DMS 273 (cell line): ENCODE results near the gene LGR6.

Experiments used
- DNase-seq: peaks from one replicate; lab custom pipeline; 2025; ENCODE audit not compliant: unreplicated experiment; lab: John Stamatoyannopoulos, UW

Gene LGR6

DNA sequence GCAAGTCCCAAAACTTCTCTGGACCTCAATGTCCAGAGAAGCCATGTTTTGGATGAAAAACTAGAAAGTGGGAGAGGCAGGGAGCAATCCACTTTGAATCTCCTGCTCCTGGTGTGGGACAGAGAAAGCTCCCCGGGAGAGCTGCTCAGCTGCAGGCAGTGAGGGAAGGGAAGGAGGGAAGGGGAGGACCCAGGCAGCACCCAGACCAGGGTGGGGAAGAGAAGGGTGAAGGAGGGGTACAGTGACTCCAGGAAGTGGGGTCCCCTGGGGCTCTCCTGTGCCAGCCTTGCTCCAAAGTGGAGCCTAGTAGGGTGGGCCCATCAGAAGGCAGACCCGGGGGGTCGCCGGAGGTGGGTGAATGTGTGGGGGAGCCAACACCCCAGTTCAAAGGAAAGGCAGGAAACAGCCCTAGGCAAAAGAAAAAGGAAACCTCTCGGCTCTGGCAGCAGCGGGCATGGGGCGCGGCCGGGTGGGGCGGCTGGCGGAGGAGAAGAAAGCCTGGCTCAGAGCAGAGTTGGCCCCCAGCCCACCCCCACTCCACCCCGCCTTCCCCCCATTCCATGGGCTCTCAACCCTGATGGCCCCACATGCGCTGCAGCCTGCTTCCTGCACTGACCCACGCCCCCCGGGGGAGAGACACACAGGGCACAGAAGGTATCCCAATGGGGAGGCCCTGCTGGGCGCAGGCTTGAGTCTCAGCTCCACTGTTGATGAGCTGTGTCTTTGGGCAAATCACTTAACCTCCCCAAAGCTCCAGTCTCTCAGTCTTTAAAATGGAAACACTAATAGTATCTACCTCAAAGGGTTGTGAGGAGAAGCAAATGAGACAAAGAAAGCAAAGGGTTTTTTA, 5.7 kb downstream of the LGR6 start:
- DNase-seq: no peak

DNA sequence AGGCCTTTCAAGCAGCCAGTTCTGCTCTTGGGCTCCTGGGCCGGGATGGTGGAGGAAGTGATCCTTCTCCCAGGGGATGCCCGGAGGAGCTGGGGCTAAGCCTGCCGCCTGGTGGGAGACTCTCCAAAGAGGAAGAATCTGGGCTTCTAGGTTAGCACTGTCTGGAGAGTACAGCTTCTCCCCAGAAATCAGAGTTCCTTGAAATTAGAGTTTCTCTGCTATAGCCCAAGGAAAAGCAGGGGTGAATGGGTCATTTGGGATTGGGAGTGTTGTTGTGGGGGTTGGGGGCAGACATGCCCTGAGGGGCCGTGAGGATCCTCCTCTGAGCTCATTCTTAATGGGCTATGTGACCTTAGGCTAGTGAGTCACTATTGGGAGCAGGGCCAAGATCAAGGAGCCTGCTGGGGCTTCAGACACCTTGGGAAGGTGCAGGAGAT, 6.5 kb downstream of the LGR6 start:
- peak; percentile 52 for DNase-seq

DNA sequence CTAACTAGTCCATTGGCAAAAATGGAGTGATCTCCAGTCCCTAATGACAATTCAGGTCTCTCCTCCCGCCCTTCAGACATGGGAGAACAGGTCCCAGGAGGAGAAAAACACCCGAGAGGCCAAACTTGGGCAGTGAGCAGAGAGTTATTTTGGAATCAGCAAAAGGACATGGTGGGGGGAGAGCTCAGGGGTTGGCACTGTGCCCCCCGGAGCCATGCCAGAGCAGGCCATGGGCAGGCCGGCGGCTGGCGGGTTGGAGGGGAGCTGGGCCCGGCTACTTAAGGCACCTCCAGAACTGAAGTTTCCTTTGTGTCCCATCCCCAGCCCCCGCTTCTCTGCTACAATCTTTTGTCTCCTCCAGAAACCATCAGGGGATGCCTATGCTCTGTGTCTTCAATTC, 7.1 kb downstream of the LGR6 start:
- DNase-seq: no peak

DNA sequence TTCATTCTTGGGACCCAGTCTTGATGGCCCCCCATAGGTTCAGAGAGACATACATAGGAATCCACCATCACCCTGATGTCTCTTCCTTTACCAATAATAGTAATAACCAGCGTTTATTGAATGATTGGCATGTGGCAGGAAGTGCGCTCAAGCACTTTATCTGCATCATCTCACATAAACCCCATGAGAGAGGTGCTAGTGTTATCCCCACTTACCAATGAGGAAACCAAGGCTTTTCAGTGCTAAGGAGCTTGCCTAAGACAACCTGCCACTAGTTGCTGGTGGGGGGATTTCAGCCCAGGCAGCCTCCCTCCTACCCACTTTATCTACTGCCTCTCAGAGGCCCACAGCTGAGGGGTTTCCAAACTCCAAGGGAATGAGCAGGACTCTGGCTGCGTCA, 7.7 kb downstream of the LGR6 start:
- no peak for DNase-seq

DNA sequence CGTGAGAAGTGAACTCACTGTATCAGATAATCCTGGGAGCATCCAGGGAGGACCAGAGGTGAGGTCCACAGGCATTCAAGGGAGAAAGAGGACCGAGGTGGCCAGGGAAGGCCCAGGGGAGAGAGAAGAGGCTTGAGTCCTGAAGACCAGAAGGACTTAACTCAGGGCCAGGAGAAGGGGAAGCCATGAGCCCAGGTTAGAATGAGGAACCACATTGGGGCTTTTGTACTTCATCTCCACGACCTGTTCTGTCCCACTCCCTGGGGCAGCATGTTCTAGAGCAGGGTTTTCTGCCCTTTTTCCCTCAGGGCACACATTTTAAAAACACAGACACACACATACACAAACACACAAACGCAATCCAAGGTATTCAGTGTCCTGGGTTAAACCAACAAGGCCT, 8.4 kb downstream of the LGR6 start:
- DNase-seq: no peak

DNA sequence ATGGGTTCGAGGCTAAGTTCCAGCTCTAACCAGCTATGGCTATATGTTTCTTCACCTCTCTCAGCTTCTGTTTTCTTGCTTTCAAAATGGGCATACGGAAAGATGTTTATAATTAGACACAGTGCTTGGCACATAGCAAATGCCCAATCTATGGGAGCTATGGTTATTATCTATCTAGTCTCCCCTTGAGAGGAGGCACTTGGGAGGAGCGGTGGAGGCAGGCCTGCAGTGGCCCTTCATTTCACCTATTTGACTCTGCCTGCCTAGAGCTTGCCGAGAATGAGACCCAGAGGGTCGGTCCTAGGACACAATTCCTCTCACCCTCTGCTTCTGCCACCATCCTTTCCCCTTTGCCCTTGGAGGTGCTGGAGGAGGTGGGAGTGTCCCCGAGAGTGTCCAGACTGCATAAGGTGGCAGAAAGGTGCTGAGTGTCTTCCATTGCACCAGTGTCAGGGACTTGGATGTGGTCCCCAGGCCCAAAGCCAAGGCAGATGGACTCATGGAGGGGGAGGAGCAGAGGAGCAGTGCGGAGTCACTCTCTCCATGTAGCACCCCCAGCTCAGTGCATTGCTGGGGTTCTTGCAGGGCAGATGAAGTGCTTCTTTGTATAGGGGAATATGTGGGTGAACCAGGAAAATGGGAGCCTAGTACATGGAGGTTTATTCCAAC, 9.0 kb downstream of the LGR6 start:
- no peak for DNase-seq

DNA sequence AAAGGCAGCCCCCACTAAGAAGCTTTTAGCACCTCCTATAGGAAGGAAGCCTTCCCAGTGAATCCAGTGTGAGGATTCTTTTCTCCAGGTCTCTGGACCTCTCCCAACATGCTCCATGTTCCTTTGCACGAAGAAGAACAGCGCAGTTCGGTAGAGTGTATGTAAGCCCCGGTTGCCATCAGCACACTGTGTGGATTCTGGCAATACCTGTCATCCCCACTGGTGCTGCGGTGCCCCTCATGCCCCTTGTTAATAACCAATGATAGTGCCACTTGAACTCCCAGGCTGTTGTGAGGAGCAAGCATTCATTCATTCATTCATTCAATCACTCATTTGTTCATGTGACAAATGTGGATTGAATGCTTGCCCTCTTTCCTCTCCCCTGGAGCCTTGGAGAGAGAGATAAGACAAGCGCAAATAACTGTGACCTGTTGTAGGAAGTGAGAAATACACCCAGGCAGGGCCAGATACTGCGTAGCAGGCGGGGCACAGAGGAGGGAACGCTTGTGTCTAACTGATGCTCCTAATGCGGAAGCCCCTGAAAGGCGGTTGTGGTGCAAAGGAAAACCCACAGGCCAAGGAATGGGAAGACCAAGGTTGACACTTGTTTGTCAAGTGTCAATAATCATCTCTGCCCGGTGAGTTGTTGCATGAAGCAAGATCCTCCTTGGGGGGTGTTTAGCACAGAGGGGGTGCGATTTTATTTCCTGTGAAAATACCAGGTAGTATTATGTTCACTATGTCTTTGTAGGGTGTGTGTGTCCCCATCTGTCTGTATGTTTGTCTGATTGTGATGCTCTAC, 9.8 kb downstream of the LGR6 start:
- peak; percentile 38 for DNase-seq

DNA sequence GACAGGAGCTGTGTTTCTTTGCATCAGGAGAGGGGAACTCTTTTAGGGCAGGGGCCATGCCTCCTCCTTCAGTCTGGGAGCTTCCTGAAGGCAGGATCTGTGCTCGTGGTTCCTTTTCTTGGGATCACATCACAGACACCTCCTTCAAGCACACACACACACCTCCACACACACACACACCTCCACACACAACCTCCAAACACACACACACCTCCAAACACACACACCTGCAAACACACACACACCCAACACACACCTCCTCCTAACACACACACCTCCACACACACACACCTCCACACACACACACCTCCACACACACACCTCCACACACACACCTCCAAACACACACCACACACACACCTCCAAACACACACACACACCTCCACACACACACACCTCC, 10.5 kb downstream of the LGR6 start:
- DNase-seq: no peak

DNA sequence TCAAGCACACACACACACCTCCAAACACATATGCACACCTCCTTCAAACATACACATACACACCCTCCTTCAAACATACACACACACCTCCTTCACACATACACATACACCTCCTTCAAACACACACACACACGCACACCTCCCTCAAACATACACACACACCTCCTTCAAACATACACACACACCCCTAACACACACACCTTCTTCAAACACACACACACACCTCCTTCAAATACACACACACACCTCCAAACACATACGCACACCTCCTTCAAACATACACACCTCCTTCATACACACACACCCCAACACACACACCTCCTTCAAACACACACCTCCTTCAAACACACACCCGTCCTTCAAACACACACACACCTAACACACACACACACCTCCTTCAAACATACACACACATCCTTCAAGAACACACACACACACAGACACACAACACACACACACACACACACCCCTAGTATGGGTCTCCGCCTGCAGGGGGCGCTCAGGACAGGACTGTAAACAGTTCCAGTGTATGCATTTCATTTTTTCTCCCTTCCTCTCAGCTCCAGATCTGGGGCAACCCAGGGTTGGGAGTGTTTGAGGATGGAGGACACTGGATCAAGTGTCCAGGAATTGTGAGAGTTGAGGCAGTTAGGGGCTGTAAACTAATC, 12.1 kb downstream of the LGR6 start:
- DNase-seq: no peak

DNA sequence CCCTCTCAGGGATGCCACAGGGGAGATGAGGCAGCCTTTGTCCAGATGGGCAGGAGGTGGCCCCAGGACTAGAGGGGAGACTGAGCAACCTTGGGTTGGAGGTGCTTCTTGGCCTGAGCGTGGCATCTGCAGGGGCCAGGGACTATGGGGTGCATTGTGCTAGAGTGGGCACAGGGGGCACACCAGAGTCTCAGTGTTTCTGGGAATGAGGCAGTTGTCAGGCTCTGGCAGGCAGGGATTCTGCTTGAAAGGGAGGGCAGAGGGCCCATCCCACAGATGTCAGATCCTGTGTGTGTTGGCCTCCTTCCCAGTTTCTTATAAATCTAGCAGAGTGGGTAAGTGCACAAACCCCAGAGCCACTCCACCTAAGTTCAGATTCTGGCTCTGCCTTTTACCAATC, 13.7 kb downstream of the LGR6 start:
- DNase-seq: peak; percentile 97

DNA sequence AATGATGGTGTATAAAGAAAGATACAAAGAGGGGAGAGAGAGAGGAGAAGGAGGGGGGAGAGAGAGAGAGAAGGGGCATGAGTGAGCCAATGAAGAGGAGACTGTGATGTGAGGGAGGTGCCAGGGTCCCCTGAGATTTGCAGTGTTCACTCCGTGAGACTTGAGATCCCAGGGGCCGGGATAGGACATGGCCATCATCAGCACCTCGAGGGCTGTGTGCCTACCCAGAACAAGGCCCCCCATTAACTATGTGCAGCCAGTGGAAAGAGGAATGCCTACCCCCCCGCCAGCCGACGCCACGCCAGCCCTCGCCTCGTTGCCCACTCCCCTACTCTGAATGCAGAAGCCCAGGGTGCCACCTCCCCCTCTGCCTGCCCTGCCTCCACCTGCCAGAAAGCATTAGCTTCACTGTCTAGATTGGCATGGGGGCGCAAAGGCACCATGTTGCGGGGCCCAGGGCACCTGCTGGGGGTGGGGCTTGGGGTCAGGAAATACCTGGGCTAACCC, 14.8 kb downstream of the LGR6 start:
- DNase-seq: no peak

DNA sequence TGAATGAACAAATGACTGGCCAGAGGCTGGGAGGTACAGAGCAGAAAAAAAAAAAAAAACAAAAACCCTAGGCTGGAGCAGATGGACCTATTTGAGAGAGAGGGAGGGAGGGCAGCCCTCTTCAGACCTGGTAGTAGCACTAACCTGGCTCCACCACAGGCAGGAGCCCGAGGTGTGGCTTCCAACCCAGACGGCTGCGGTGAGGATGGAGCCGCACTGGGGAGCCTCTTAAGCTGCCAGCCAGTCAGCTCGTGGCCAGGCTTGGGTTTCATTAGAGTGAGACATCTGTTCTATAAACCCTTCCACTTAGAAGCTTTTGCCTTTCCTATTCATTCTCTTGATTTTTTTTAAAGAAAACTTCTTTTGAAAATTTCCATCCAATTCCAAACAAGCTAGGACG, 16.8 kb downstream of the LGR6 start:
- DNase-seq: peak; percentile 97

DNA sequence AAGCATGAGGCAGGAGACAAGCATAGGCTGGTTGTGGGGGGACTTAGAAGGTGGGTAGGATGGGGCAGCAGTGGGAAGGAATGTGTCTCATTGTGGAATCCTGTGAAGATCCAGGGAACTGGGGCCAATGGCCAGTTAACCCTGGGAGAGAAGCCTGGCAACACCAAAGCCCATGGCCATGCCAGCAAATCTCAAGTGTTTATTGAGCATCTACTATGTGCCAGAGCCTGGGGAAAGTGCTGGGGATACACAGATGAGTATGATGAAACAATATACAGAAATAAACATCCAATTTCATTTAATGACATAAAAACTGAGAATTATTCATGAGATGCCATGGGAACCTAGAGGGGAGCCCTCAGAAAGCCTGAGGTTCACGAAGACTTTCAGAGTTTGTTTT, 17.4 kb downstream of the LGR6 start:
- DNase-seq: no peak

DNA sequence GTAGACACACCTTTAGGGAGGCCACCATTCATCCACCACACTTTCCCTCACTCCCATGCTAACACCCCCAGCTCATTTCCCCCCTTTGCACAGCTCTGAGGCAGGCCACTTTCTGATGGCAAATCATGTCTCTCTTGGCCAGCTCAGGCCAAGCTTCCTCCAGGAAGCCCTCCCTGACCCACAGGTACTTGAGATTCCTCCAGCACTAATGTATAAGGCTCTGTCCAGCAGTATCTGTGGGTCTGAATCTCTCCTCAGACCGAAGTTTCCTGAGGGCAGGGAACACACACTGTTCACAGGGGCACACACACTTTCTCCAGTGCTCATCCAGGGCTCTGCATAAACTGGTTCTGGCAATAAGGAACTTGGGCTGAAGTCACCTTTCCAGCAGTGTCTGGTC, 19.2 kb downstream of the LGR6 start:
- DNase-seq: no peak

DNA sequence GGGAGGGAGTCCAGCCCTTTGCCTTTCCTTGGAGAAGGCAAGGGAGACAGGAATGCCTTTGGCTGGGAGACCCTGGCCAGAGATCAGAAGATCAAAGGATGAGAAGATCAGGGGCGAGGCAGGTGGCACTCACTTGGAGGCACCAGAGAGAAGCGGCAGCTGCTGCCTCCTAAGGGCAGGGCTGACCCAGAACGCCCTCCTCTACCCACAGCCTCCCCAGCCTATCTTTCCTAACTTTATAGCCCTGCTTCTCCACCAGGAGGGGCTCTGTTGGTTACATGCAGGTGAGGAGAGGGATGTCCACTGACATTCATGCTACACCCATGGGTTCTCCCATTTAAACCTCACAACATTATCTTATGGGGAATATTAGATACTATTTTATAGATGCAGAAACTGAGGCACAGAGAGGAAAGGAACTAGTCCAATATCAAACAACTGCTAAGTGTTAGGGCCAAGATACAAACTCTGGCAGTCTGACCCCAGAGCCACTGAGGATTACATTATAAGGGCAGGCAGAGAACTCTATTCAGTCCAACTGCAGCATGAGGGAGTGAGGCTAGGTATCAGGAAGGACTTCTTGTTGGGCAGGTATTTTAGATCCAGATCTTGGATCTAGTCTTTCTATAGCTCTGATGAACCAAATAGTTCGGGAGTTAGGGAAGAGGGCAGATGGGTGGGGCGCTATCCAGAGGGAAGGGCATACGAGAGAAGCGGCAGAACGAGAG, 19.9 kb downstream of the LGR6 start:
- peak; percentile 83 for DNase-seq

DNA sequence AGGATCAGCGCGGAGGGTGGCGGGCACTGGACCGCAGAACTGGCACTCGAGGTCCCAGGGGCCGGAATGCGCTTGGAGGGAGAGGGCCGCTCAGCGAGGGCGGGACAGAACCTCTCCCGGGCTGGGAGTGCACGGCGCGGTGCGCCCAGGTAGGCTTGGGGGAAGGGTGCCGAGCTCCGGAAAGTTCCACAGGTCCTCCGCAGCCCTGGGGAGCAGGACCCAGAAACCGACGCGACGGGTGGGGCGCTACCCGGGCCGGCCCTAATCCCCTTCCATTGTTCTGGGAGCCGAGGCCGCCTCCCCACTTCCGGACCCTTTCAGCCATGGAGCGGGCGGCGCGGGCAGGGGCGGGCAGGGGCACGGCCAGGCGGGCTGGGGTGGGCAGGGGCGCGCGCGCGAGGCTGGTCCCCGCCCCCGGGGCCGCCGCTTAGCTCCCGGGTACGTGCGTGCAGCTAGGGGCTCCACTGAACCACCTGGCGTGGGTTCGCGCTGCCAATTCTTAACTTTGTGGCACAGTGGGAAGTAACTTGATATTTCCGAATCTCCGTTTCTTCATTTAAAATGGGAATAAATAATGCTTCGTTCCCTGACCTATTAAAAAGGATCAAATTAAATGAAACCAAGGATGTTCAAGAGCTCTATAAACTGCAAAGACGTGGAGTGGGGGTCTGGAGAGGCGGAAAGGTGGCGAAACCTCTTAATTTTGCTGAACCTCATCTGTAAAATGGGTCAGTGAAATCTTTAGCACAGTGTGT, 20.7 kb downstream of the LGR6 start:
- peak; percentile 77 for DNase-seq

DNA sequence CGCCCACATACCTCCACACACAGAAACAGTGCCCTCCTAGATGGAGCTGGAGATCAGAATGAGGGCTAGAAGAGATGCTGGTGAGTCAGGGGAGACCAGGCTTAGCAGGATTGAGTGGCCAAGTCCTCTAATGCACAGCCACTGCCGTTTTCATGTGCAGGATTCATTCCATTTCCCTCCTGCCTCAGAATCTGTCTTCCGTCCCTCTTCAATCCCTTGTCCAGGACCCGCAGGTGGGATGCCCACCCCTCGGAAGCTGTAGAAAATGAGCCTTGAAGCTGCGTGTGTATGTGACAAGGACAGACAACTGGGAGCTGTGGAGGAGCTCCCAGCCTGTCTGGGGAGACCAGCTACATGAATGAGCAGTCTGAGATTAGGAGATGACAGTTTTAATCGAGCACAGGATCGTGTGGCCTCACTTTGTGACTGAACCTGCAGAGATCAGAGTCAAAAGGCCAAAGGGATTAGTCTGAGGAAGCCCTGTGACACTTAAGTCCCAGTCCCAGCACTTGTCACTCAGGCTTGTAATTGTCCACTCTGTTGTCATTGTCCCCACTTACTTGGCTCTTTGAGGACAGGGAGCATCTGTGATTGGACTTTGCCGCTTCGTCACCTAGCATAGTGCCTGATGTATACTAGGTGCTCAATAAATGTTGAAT, 22.0 kb downstream of the LGR6 start:
- no peak for DNase-seq

DNA sequence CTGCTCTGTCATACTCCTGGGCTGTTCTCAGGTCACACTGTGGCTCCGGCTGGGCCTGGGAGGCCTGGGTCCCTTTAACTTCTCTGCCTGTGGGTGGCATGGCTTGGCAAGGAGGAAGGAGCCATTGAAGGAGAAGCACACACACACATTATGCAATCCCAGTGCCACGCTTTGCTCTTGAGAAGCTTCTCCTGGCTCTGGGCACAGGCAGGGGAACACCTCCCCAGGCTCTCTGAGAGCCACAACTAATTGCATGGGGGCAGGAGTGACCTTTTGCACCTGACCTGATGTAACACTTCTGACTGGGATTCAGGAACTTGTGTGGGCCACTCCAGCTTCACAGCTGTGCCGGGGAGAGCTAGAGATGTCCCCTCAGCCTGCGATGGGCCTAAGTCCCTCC, 23.1 kb downstream of the LGR6 start:
- no peak for DNase-seq

DNA sequence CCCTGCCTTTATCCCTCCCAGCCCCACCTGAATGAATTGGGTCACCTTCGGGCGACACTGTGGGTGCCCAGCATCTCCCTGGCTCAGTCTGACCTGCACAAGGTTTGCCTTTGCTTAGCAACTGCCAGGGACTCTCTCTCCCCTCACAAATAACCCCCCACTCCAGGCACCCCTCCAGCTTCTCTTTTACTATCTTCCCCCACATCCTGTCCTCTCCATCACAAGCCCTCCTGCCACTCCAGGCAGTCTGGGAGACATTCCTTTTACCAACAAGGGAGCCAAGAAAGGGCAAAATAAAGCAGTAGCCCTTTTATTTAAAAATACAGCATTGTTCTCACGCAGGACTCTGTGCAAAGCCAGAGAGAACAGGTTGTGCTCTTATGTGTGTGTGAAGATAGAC, 23.9 kb downstream of the LGR6 start:
- DNase-seq: no peak
